Natural killer cell (primary cell): ENCODE data around the gene PRKD2. TPM values are rescaled to one million over a fixed set of nuclear protein-coding genes. Genes with fewer than 3 reads are reported as not detected.

Source experiments
- ATAC-seq, 3 donors: fragments of 150-1000 bp in 2 of 3; fragments of 200-7000 bp in 1 of 3; cut with Tn5 transposase; 1 replicate in 1 of 3; 2 replicates in 2 of 3; pipeline ENCODE4 v1.10.0; 2021; ENCODE audit warnings: mild to moderate bottlenecking in 2 of 3, moderate library complexity in 2 of 3
- DNase-seq, 2 donors: peaks; one replicate each; pipeline versions ENCODE4 v3.0.0 to v3.0.0-alpha.2; 2013 to 2021; ENCODE audit warnings: mixed read lengths in 1 of 2
- H3K27ac ChIP-seq: one replicate; pipeline ENCODE4 v1.5.1; 2013; ENCODE audit warnings: mild to moderate bottlenecking, low read length
- H3K27me3 ChIP-seq: one replicate; pipeline ENCODE4 v1.6.1; 2013; ENCODE audit warnings: low read length; ENCODE audit not compliant: control insufficient read depth, insufficient read depth
- H3K36me3 ChIP-seq: one replicate; pipeline ENCODE4 v1.6.1; 2013; ENCODE audit warnings: low read length; ENCODE audit not compliant: control insufficient read depth, insufficient read depth
- H3K4me1 ChIP-seq: one replicate; pipeline ENCODE4 v1.6.1; 2013; ENCODE audit warnings: low read length; ENCODE audit not compliant: control insufficient read depth, insufficient read depth
- H3K4me3 ChIP-seq: one replicate; pipeline ENCODE4 v1.5.1; 2013; ENCODE audit warnings: low read length
- H3K9me3 ChIP-seq: one replicate; pipeline ENCODE4 v1.6.1; 2013; ENCODE audit warnings: low read length; ENCODE audit not compliant: control insufficient read depth, insufficient read depth
- H3K27ac Mint-ChIP-seq, 2 donors: one replicate each; pipeline ENCODE4 v1.8.0; 2022; ENCODE audit warnings: mild to moderate bottlenecking in 2 of 2, mixed read lengths in 2 of 2, moderate library complexity in 1 of 2
- H3K27me3 Mint-ChIP-seq, 2 donors: one replicate each; pipeline ENCODE4 v1.8.0; 2022; ENCODE audit warnings: low read depth in 2 of 2, mixed read lengths in 2 of 2
- H3K36me3 Mint-ChIP-seq: one replicate; pipeline ENCODE4 v1.8.0; 2022; ENCODE audit warnings: mixed read lengths
- H3K4me1 Mint-ChIP-seq, 2 donors: one replicate each; pipeline ENCODE4 v1.8.0; 2022; ENCODE audit warnings: mixed read lengths in 2 of 2
- H3K4me3 Mint-ChIP-seq: one replicate; pipeline ENCODE4 v1.8.0; 2022; ENCODE audit warnings: mild to moderate bottlenecking, moderate library complexity, mixed read lengths
- H3K9me3 Mint-ChIP-seq, 2 donors: one replicate each; pipeline ENCODE4 v1.8.0; 2022; ENCODE audit warnings: mixed read lengths in 2 of 2
- CTCF ChIP-seq: fragments of 200-600 bp; IDR thresholded peaks from one replicate; pipeline ENCODE4 v1.8.0; 2022; ENCODE audit warnings: antibody characterized with exemption
- WGBS: methylation state at CpG from one replicate; pipeline ENCODE4 v1.1.7; 2013; ENCODE audit warnings: missing lambda C conversion rate; ENCODE audit not compliant: insufficient coverage; 5-methylcytosine and 5-hydroxymethylcytosine counted together
- intact Hi-C: fragments of 100-400 bp; cut with micrococcal nuclease; formaldehyde crosslinking; loops from one replicate; pipeline ENCODE4 v1.14.2; 2022
- total RNA-seq, 4 donors: library from RNA; stranded (reverse); fragments of 120-200 nt in 1 of 4; gene quantifications; one replicate each; pipeline versions ENCODE4 v1.2.3 to v1.2.4, GENCODE V29; 2013 to 2022

The PRKD2 gene
- total RNA-seq, 3 donors from 2014 or later (not counting 1 experiment from before 2014, with no cell fraction given), result 179 to 216 (median 203) TPM

- Mint-ChIP-seq H3K4me3 (peak within 1 kb of the TSS; percentile 91), H3K9me3 (no peaks in the 10 kb centered on the region), H3K4me1 (peaks cover 16 to 32% of the 10 kb centered on the region in 2 donors), H3K27me3 (peaks cover 17 to 24% of the 10 kb centered on the region in 2 donors), H3K36me3 (no peaks in the 10 kb centered on the region), H3K27ac (peak within 1 kb of the TSS; percentile 80 to 88)
- no peaks in the 10 kb centered on the region for H3K9me3 ChIP-seq
- H3K27me3 ChIP-seq, result peaks cover 28% of the 10 kb centered on the region
- DNase-seq, result peak; percentile 100
- H3K27ac ChIP-seq, result peak within 1 kb of the TSS; percentile 53
- TF ChIP-seq CTCF, result no peak
- H3K36me3 ChIP-seq, result no peaks in the 10 kb centered on the region
- H3K4me3 ChIP-seq, result peak within 1 kb of the TSS; percentile 37
- under 1% methylated on average over 54 of the region's 61 CpGs for WGBS
- peaks cover 29% of the 10 kb centered on the region for H3K4me1 ChIP-seq
- intact Hi-C loops, result loop anchor here (1.0 kb wide), 2 partner anchors 27 to 56 kb away; partner anchors contain the start of gene PRKD2
- peak; percentile 85 to 96 (median 90) for ATAC-seq
Measured at GRCh38 chr19:46661020-46661731, 55.7 kb downstream of the PRKD2 start, which contains the start of gene DACT3. Gene DACT3 (minus strand): TSS chr19:46661182. CDS start chr19:46661064, 118 bp downstream.

- Mint-ChIP-seq H3K36me3 (no peaks in the 10 kb centered on the region), H3K27me3 (peaks cover 17 to 24% of the 10 kb centered on the region in 2 donors), H3K4me3 (peak overlapping the region; percentile 58), H3K9me3 (no peaks in the 10 kb centered on the region), H3K4me1 (peaks cover 16 to 32% of the 10 kb centered on the region in 2 donors), H3K27ac (peak overlapping the region in 1 of 2 donors; percentile 88)
- no peak overlapping the region for H3K27ac ChIP-seq
- peak overlapping the region; percentile 28 for H3K4me3 ChIP-seq
- peaks cover 28% of the 10 kb centered on the region for H3K27me3 ChIP-seq
- ATAC-seq (no peak), DNase-seq (no peak)
- H3K36me3 ChIP-seq, result no peaks in the 10 kb centered on the region
- intact Hi-C loops, result loop anchor here (1.0 kb wide), 2 partner anchors 26 to 57 kb away; partner anchors contain the start of gene PRKD2
- H3K4me1 ChIP-seq, result peaks cover 29% of the 10 kb centered on the region
- TF ChIP-seq CTCF, result no peak
- WGBS, result under 1% methylated on average over 40 of the region's 40 CpGs
- no peaks in the 10 kb centered on the region for H3K9me3 ChIP-seq
Measured at GRCh38 chr19:46660551-46661019, 56.3 kb downstream of the PRKD2 start.

GRCh38 chr19:46660008-46660517 lies 56.9 kb downstream of the PRKD2 start:
- no peak overlapping the region for H3K27ac ChIP-seq
- no peaks in the 10 kb centered on the region for H3K9me3 ChIP-seq
- DNase-seq (peak in 1 of 2 donors; percentile 37), ATAC-seq (no peak)
- H3K4me3 ChIP-seq, result peak overlapping the region; percentile 28
- no peak for TF ChIP-seq CTCF
- Mint-ChIP-seq H3K27me3 (peaks cover 17 to 26% of the 10 kb centered on the region in 2 donors), H3K4me3 (peak overlapping the region; percentile 70), H3K36me3 (no peaks in the 10 kb centered on the region), H3K27ac (peak overlapping the region in 1 of 2 donors; percentile 88), H3K4me1 (peaks cover 16 to 32% of the 10 kb centered on the region in 2 donors), H3K9me3 (no peaks in the 10 kb centered on the region)
- intact Hi-C loops, result no loop called here
- no peaks in the 10 kb centered on the region for H3K36me3 ChIP-seq
- peaks cover 28% of the 10 kb centered on the region for H3K27me3 ChIP-seq
- WGBS, result 10% methylated on average over 14 of the region's 14 CpGs
- peaks cover 29% of the 10 kb centered on the region for H3K4me1 ChIP-seq
